B cell (primary cell): ENCODE measurements around the gene DIS3L2. TPM values are rescaled to one million over a fixed set of nuclear protein-coding genes. Genes with fewer than 3 reads are reported as not detected.

ENCODE experiments used
- ATAC-seq: fragments of 200-7000 bp; cut with Tn5 transposase; one replicate; pipeline ENCODE4 v1.10.0; 2021; ENCODE audit warnings: low read depth, mild to moderate bottlenecking, moderate number of reproducible peaks, moderate library complexity
- CTCF ChIA-PET: fragments of 350-600 bp; sonication (Branson Sonifier 250); formaldehyde crosslinking; loops from one replicate; lab custom pipeline; 2021; ENCODE audit warnings: antibody characterized with exemption, inconsistent platforms; lab: Charles Lee
- POLR2A ChIA-PET: fragments of 350-600 bp; sonication (Branson Sonifier 250); formaldehyde crosslinking; loops from one replicate; lab custom pipeline; 2021; ENCODE audit warnings: antibody characterized with exemption; lab: Charles Lee
- DNase-seq: peaks from one replicate; pipeline ENCODE4 v3.0.0; 2013
- H2AFZ ChIP-seq: 2 replicates; pipeline ENCODE4 v1.6.1; 2012; ENCODE audit warnings: mild to moderate bottlenecking, low read depth, low read length; ENCODE audit not compliant: insufficient read depth, poor library complexity, severe bottlenecking
- H3K27ac ChIP-seq, 2 donors: 1 replicate in 1 of 2; 2 replicates in 1 of 2; pipeline ENCODE4 v1.5.1; 2012 to 2013; ENCODE audit warnings: low read length in 2 of 2, mild to moderate bottlenecking in 2 of 2, moderate library complexity in 1 of 2
- H3K27me3 ChIP-seq, 4 experiments: fragments of 200-600 bp in 1 of 4; sonication (generic) in 1 of 4; replicated peaks in 1 of 4; 1 replicate in 2 of 4; 2 replicates in 2 of 4; pipeline versions ENCODE4 v1.6.1 to v1.7.0; 2013 to 2016; ENCODE audit warnings: low read length in 3 of 4, mild to moderate bottlenecking in 2 of 4, mixed read lengths in 1 of 4, moderate library complexity in 1 of 4; ENCODE audit not compliant: insufficient read depth in 4 of 4, control insufficient read depth in 3 of 4; ENCODE audit errors: control extremely low read depth in 1 of 4
- H3K36me3 ChIP-seq, 2 experiments: replicated peaks in 1 of 2; 1 replicate in 1 of 2; 2 replicates in 1 of 2; pipeline versions ENCODE4 v1.6.1 to v1.7.1; 2013; ENCODE audit warnings: low read length in 1 of 2; ENCODE audit not compliant: insufficient read depth in 2 of 2, control insufficient read depth in 1 of 2; ENCODE audit errors: control extremely low read depth in 1 of 2, extremely low read depth in 1 of 2
- H3K4me1 ChIP-seq, 2 donors: fragments of 200-600 bp in 1 of 2; sonication (generic) in 1 of 2; 1 replicate in 1 of 2; 2 replicates in 1 of 2; pipeline versions ENCODE4 v1.5.1 to v1.6.1; 2013 to 2017; ENCODE audit warnings: low read length in 2 of 2; ENCODE audit not compliant: control insufficient read depth in 2 of 2, insufficient read depth in 2 of 2
- H3K4me2 ChIP-seq: replicated peaks from 2 replicates; pipeline ENCODE3; 2012; ENCODE audit warnings: mild to moderate bottlenecking, low read depth, low read length; ENCODE audit not compliant: poor library complexity, severe bottlenecking
- H3K4me3 ChIP-seq, 5 experiments: fragments of 200-600 bp in 1 of 5; sonication (generic) in 1 of 5; 1 replicate in 3 of 5; 2 replicates in 2 of 5; pipeline versions ENCODE4 v1.5.1 to v1.7.0; 2011 to 2016; ENCODE audit warnings: low read length in 4 of 5, mild to moderate bottlenecking in 4 of 5, low read depth in 2 of 5, control low read depth in 1 of 5, moderate library complexity in 1 of 5; ENCODE audit not compliant: insufficient read depth in 1 of 5; ENCODE audit errors: control extremely low read depth in 1 of 5, extremely low read depth in 1 of 5
- H3K79me2 ChIP-seq: fragments of 200-600 bp; sonication (generic); one replicate; pipeline ENCODE4 v1.6.0; 2016; ENCODE audit warnings: low read length; ENCODE audit not compliant: control insufficient read depth, insufficient read depth
- H3K9ac ChIP-seq: fragments of 200-600 bp; sonication (generic); 2 replicates; pipeline ENCODE4 v1.6.1; 2017; ENCODE audit warnings: mild to moderate bottlenecking, low read length, moderate library complexity
- H3K9me3 ChIP-seq, 3 donors: one replicate each; pipeline versions ENCODE4 v1.6.1 to v1.7.1; 2013; ENCODE audit warnings: low read length in 2 of 3; ENCODE audit not compliant: control insufficient read depth in 2 of 3, insufficient read depth in 1 of 3; ENCODE audit errors: control extremely low read depth in 1 of 3
- H4K20me1 ChIP-seq: 2 replicates; pipeline ENCODE4 v1.6.0; 2012; ENCODE audit warnings: mild to moderate bottlenecking, low read length; ENCODE audit not compliant: insufficient read depth, control insufficient read depth, poor library complexity, severe bottlenecking
- H3K27ac Mint-ChIP-seq: one replicate; pipeline ENCODE4 v1.8.0; 2021; ENCODE audit warnings: mixed read lengths
- H3K27me3 Mint-ChIP-seq: one replicate; pipeline ENCODE4 v1.8.0; 2021; ENCODE audit warnings: mixed read lengths
- H3K4me1 Mint-ChIP-seq: one replicate; pipeline ENCODE4 v1.8.0; 2021; ENCODE audit warnings: mixed read lengths
- H3K4me3 Mint-ChIP-seq: one replicate; pipeline ENCODE4 v1.8.0; 2021; ENCODE audit warnings: mixed read lengths
- H3K9me3 Mint-ChIP-seq: one replicate; pipeline ENCODE4 v1.8.0; 2022; ENCODE audit warnings: mixed read lengths; ENCODE audit not compliant: insufficient read depth
- EZH2 ChIP-seq: IDR thresholded peaks from 2 replicates; pipeline ENCODE4 v1.6.1; 2012; ENCODE audit warnings: borderline replicate concordance, low read depth, mild to moderate bottlenecking, moderate library complexity, low read length; ENCODE audit not compliant: insufficient read depth, poor library complexity, severe bottlenecking
- WGBS: methylation state at CpG from one replicate; pipeline ENCODE4 v1.1.5; 2013; ENCODE audit warnings: missing lambda C conversion rate; ENCODE audit not compliant: insufficient coverage; 5-methylcytosine and 5-hydroxymethylcytosine counted together
- intact Hi-C: fragments of 100-400 bp; cut with micrococcal nuclease; formaldehyde crosslinking; loops from one replicate; pipeline ENCODE4 v1.10.0; 2022
- polyA plus RNA-seq: library from polyadenylated mRNA; depleted of rRNA; stranded (reverse); fragments of >200 nt; gene quantifications from 2 replicates; pipeline ENCODE4 v1.2.3, GENCODE V29; 2012
- total RNA-seq, 2 donors: library from RNA; stranded (reverse); fragments of 120-200 nt in 1 of 2; gene quantifications; 1 replicate in 1 of 2; 2 replicates in 1 of 2; pipeline versions ENCODE4 v1.2.3 to v1.2.4, GENCODE V29; 2013 to 2022
- TF ChIP-seq, protein P1 (sequence below): fragments of 200-600 bp; IDR thresholded peaks from one replicate; pipeline ENCODE4 v1.8.0; 2022; ENCODE audit warnings: antibody characterized with exemption, mild to moderate bottlenecking

The DIS3L2 gene
- total and polyA plus RNA-seq, 2 donors (not counting 1 experiment from before 2014, with no cell fraction given): 34.5 to 70.1 TPM

DNA sequence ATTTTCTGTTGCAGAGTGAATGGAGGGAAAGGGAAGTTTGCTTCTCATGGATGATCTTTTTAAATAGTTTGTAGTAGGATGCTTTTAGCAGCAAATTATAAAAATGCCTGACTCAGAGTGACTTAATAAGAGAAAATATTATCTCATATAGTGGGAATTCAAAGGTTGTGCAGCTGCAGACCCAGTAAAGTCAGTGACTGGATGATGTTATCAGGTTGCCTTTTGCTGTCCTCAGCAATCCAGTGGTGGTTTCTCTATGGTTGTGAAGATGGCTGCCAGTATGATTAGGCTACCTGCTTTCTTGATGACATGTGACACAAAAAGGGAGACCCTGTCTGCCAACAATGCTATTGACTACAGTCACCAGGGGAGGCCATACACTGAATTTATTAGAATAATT lies 184.8 kb downstream of the DIS3L2 start:
- ATAC-seq (no peak), DNase-seq (no peak)
- no peak overlapping the region for H3K9ac ChIP-seq
- H3K4me1 ChIP-seq: no peaks in the 10 kb centered on the region
- H3K4me2 ChIP-seq: no peak overlapping the region
- CTCF ChIA-PET: interaction anchor here (0.6 to 1.2 kb wide), 2 partner anchors 223 to 239 kb away, joined by 3 to 5 read pairs; no protein-coding TSS in a partner anchor
- peaks cover 0 to 5% of the 10 kb centered on the region in 2 experiments for H3K36me3 ChIP-seq
- H2AFZ ChIP-seq: no peak overlapping the region
- H3K79me2 ChIP-seq: no peaks in the 10 kb centered on the region
- Mint-ChIP-seq H3K9me3 (no peaks in the 10 kb centered on the region), H3K27me3 (no peaks in the 10 kb centered on the region), H3K27ac (no peak overlapping the region), H3K4me1 (no peaks in the 10 kb centered on the region), H3K4me3 (no peak overlapping the region)
- intact Hi-C loops: no loop called here
- H3K4me3 ChIP-seq: no peak overlapping the region
- TF ChIP-seq, protein P1, sequence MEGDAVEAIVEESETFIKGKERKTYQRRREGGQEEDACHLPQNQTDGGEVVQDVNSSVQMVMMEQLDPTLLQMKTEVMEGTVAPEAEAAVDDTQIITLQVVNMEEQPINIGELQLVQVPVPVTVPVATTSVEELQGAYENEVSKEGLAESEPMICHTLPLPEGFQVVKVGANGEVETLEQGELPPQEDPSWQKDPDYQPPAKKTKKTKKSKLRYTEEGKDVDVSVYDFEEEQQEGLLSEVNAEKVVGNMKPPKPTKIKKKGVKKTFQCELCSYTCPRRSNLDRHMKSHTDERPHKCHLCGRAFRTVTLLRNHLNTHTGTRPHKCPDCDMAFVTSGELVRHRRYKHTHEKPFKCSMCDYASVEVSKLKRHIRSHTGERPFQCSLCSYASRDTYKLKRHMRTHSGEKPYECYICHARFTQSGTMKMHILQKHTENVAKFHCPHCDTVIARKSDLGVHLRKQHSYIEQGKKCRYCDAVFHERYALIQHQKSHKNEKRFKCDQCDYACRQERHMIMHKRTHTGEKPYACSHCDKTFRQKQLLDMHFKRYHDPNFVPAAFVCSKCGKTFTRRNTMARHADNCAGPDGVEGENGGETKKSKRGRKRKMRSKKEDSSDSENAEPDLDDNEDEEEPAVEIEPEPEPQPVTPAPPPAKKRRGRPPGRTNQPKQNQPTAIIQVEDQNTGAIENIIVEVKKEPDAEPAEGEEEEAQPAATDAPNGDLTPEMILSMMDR: no peak
- TF ChIP-seq EZH2: no peak
- H4K20me1 ChIP-seq: no peaks in the 10 kb centered on the region
- POLR2A ChIA-PET: no interaction called here
- H3K9me3 ChIP-seq: no peaks in the 10 kb centered on the region
- no peaks in the 10 kb centered on the region for H3K27me3 ChIP-seq
- H3K27ac ChIP-seq: no peak overlapping the region

DNA sequence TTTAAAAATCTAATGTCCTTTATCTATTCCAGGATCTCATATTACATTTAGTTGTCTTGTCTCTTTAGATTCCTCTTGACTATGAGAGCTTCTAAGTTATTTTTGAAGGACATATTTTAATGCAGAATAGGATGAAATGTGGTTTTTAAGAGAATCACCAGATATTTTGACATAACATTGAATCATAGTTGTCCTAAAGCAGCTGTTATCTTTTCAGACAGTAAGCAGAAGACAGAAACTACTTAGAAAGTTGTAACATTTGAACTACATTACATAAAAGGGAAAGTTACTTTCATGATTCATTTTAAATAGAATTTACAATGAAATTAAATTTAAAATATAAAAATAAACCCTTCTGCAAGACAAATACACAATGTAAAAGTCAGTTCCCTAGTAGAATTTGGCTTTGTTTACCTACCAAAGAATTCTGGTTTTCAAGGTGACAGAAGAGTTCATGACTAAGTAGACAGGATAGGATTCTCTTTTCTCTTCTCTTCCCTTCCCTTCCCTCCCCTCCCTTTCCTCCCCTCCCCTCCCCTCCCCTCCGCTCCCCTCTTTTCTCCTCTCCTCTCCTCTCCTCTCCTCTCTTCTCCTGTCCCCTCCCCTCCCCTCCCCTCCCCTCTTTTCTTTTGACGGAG lies 186.0 kb downstream of the DIS3L2 start:
- Histone ChIP-seq H3K9me3 (no peaks in the 10 kb centered on the region), H3K36me3 (peaks cover 0 to 5% of the 10 kb centered on the region in 2 experiments), H3K79me2 (no peaks in the 10 kb centered on the region), H3K27ac (no peak overlapping the region), H3K4me2 (no peak overlapping the region), H3K4me3 (no peak overlapping the region), H3K9ac (no peak overlapping the region), H4K20me1 (no peaks in the 10 kb centered on the region), H3K4me1 (no peaks in the 10 kb centered on the region), H3K27me3 (no peaks in the 10 kb centered on the region), H2AFZ (no peak overlapping the region)
- no peaks in the 10 kb centered on the region for H3K27me3 Mint-ChIP-seq
- no peak overlapping the region for H3K27ac Mint-ChIP-seq
- H3K4me3 Mint-ChIP-seq: no peak overlapping the region
- H3K9me3 Mint-ChIP-seq: no peaks in the 10 kb centered on the region
- H3K4me1 Mint-ChIP-seq: no peaks in the 10 kb centered on the region
- ChIA-PET POLR2A (no interaction called here), CTCF (no interaction called here)
- intact Hi-C loops: no loop called here
- no CpG with 5 or more reads among the region's 2 CpGs for WGBS
- ATAC-seq: no peak
- TF ChIP-seq, protein P1: no peak
- TF ChIP-seq EZH2: no peak
- no peak for DNase-seq
